Endometrial microvascular endothelial cells (primary cell): ENCODE results near the gene ZP2. TPM values are rescaled to one million over a fixed set of nuclear protein-coding genes. Genes with fewer than 3 reads are reported as not detected.
"Not testable (repeated sequence)": the region's sequence is repeated elsewhere in the genome, so short reads cannot be mapped to it uniquely, and the experiment has no call there.

ENCODE experiments used
- in situ Hi-C: cut with HindIII; loops from 2 replicates; pipeline ENCODE4 v1.10.0; 2017; ENCODE audit warnings: low sequenced_read_pairs, low pct_unique_long_range_greater_than_20kb; ENCODE audit errors: inconsistent ontology term
- total RNA-seq: library from RNA; depleted of rRNA; stranded (reverse); fragments of >200 nt; gene quantifications from one replicate; pipeline ENCODE4 v1.2.3, GENCODE V29; 2015; ENCODE audit errors: inconsistent ontology term

Gene ZP2
- total RNA-seq = not detected

- in situ Hi-C loops = no loop called here
Measured at GRCh38 chr16:21211486-21211885, at the start of gene ZP2. TSS of gene ZP2 (minus strand) at chr16:21211574. CDS start at chr16:21211547, 27 bp downstream.

- in situ Hi-C loops = no loop called here
Measured at GRCh38 chr16:21257284-21257683, 45.9 kb upstream of the ZP2 start.

GRCh38 chr16:21256636-21257035 lies 45.3 kb upstream of the ZP2 start:
- in situ Hi-C loops = no loop called here

- in situ Hi-C loops = no loop called here
Measured at GRCh38 chr16:21253470-21253869, 42.1 kb upstream of the ZP2 start.

GRCh38 chr16:21250072-21250923 lies 38.9 kb upstream of the ZP2 start:
- in situ Hi-C loops = no loop called here

GRCh38 chr16:21248179-21248578 lies 36.8 kb upstream of the ZP2 start:
- in situ Hi-C loops = not testable (repeated sequence)

- in situ Hi-C loops = no loop called here
Measured at GRCh38 chr16:21244518-21245215, 33.3 kb upstream of the ZP2 start.

GRCh38 chr16:21242756-21243155 lies 31.4 kb upstream of the ZP2 start:
- in situ Hi-C loops = no loop called here

- in situ Hi-C loops = no loop called here
Measured at GRCh38 chr16:21239646-21240045, 28.3 kb upstream of the ZP2 start.

GRCh38 chr16:21236831-21237230 lies 25.5 kb upstream of the ZP2 start:
- in situ Hi-C loops = no loop called here

GRCh38 chr16:21235199-21235585 lies 23.8 kb upstream of the ZP2 start:
- in situ Hi-C loops = no loop called here

GRCh38 chr16:21233521-21234150 lies 22.3 kb upstream of the ZP2 start, which contains the start of gene ANKS4B:
TSS of gene ANKS4B (plus strand) at chr16:21233699. CDS start at chr16:21233738, 39 bp downstream.
- in situ Hi-C loops = no loop called here

- in situ Hi-C loops = no loop called here
Measured at GRCh38 chr16:21233045-21233520, 21.7 kb upstream of the ZP2 start.

- in situ Hi-C loops = no loop called here
Measured at GRCh38 chr16:21228361-21228872, 17.0 kb upstream of the ZP2 start.

- in situ Hi-C loops = no loop called here
Measured at GRCh38 chr16:21227866-21228265, 16.5 kb upstream of the ZP2 start.

GRCh38 chr16:21226749-21227148 lies 15.4 kb upstream of the ZP2 start:
- in situ Hi-C loops = no loop called here

- in situ Hi-C loops = no loop called here
Measured at GRCh38 chr16:21224800-21225199, 13.4 kb upstream of the ZP2 start.

- in situ Hi-C loops = no loop called here
Measured at GRCh38 chr16:21223787-21224186, 12.4 kb upstream of the ZP2 start.
